ENCODE measurements around the gene NAXE. TPM values are rescaled to one million over a fixed set of nuclear protein-coding genes. Genes with fewer than 3 reads are reported as not detected.
"Not testable (repeated sequence)": the region's sequence is repeated elsewhere in the genome, so short reads cannot be mapped to it uniquely, and the experiment has no call there.

NAXE gene
- total RNA-seq, 1 experiment from 2014 or later = 143 TPM

GRCh38 chr1:156601122-156601830, 9.7 kb downstream of the NAXE start, which contains the start of gene GPATCH4:
Gene GPATCH4 (minus strand): TSS chr1:156601479.
- Mint-ChIP-seq H3K36me3 (ENCODE audit: insufficient read depth, unreplicated experiment) (peaks cover 35% of the 10 kb centered on the region), H3K27me3 (ENCODE audit: unreplicated experiment) (no peaks in the 10 kb centered on the region), H3K27ac (ENCODE audit: unreplicated experiment) (peak within 1 kb of the TSS; percentile 84), H3K4me1 (ENCODE audit: low read depth, unreplicated experiment) (peaks cover 8% of the 10 kb centered on the region), H3K4me3 (ENCODE audit: low read depth, unreplicated experiment) (peak within 1 kb of the TSS; percentile 80), H3K9me3 (ENCODE audit: low read depth, unreplicated experiment) (no peaks in the 10 kb centered on the region)
- CTCF ChIA-PET = interaction anchor here (0.6 to 1.5 kb wide), 4 partner anchors 10 to 20 kb away, joined by 3 to 10 read pairs (median 3); partner anchors contain the start of gene NAXE
- BruUV-seq (replicated peaks) = no TSS peak
- no peak for TF ChIP-seq CTCF (IDR thresholded peaks at IDR 0.05; ENCODE audit: unreplicated experiment)
- intact Hi-C loops (cut with micrococcal nuclease; ENCODE audit: unreplicated experiment) = loop anchor here (2.0 kb wide), 1 partner anchor 144 kb away; no protein-coding TSS in a partner anchor
- peak; percentile 75 for DNase-seq

- Mint-ChIP-seq H3K36me3 (ENCODE audit: insufficient read depth, unreplicated experiment) (peaks cover 30% of the 10 kb centered on the region), H3K9me3 (ENCODE audit: low read depth, unreplicated experiment) (no peaks in the 10 kb centered on the region), H3K27ac (ENCODE audit: unreplicated experiment) (peak overlapping the region; percentile 84), H3K4me3 (ENCODE audit: low read depth, unreplicated experiment) (peak overlapping the region; percentile 80), H3K27me3 (ENCODE audit: unreplicated experiment) (no peaks in the 10 kb centered on the region), H3K4me1 (ENCODE audit: low read depth, unreplicated experiment) (peaks cover 8% of the 10 kb centered on the region)
- no TSS peak for BruUV-seq (replicated peaks)
- no peak for DNase-seq
- no peak for TF ChIP-seq CTCF (IDR thresholded peaks at IDR 0.05; ENCODE audit: unreplicated experiment)
- intact Hi-C loops (cut with micrococcal nuclease; ENCODE audit: unreplicated experiment) = loop anchor here (2.0 kb wide), 1 partner anchor 145 kb away; no protein-coding TSS in a partner anchor
- CTCF ChIA-PET = interaction anchor here (0.6 to 1.5 kb wide), 3 partner anchors 10 to 21 kb away, joined by 3 to 10 read pairs (median 3); partner anchors contain the start of gene NAXE
Measured at GRCh38 chr1:156601892-156602291, 10.3 kb downstream of the NAXE start.

GRCh38 chr1:156602557-156602993, 11.0 kb downstream of the NAXE start:
- Mint-ChIP-seq H3K36me3 (ENCODE audit: insufficient read depth, unreplicated experiment) (peaks cover 27% of the 10 kb centered on the region), H3K4me1 (ENCODE audit: low read depth, unreplicated experiment) (peaks cover 8% of the 10 kb centered on the region), H3K27ac (ENCODE audit: unreplicated experiment) (peak overlapping the region; percentile 28), H3K27me3 (ENCODE audit: unreplicated experiment) (no peaks in the 10 kb centered on the region), H3K4me3 (ENCODE audit: low read depth, unreplicated experiment) (peak overlapping the region; percentile 80), H3K9me3 (ENCODE audit: low read depth, unreplicated experiment) (no peaks in the 10 kb centered on the region)
- CTCF ChIA-PET = interaction anchor here (1.5 kb wide), 1 partner anchor 21 kb away, joined by 3 read pairs; no protein-coding TSS in a partner anchor
- intact Hi-C loops (cut with micrococcal nuclease; ENCODE audit: unreplicated experiment) = no loop called here
- peak; percentile 40 for TF ChIP-seq CTCF (IDR thresholded peaks at IDR 0.05; ENCODE audit: unreplicated experiment)
- BruUV-seq (replicated peaks) = no TSS peak
- no peak for DNase-seq

- CTCF ChIA-PET; BruUV-seq (replicated peaks); intact Hi-C loops (cut with micrococcal nuclease; ENCODE audit: unreplicated experiment): not testable (repeated sequence)
Measured at GRCh38 chr1:156607344-156607743, 15.8 kb downstream of the NAXE start.

More at GRCh38 chr1:156607344-156607743, 15.8 kb downstream of the NAXE start:
- peaks cover 20% of the 10 kb centered on the region for H3K4me1 Mint-ChIP-seq (ENCODE audit: low read depth, unreplicated experiment)
- not testable (repeated sequence) for H3K36me3 Mint-ChIP-seq (ENCODE audit: insufficient read depth, unreplicated experiment); H3K4me3 Mint-ChIP-seq (ENCODE audit: low read depth, unreplicated experiment); H3K27ac Mint-ChIP-seq (ENCODE audit: unreplicated experiment); DNase-seq; H3K9me3 Mint-ChIP-seq (ENCODE audit: low read depth, unreplicated experiment); H3K27me3 Mint-ChIP-seq (ENCODE audit: unreplicated experiment)

Data from Calu3 (cell line).